ENCODE data around the gene RCC1. TPM values are rescaled to one million over a fixed set of nuclear protein-coding genes. Genes with fewer than 3 reads are reported as not detected.
"Not testable (repeated sequence)": the region's sequence is repeated elsewhere in the genome, so short reads cannot be mapped to it uniquely, and the experiment has no call there.

The RCC1 gene
- total and polyA plus RNA-seq, 8 donors = 6.7 to 116 (median 24.5) TPM

GRCh38 chr1:28535180-28535579 lies 29.3 kb downstream of the RCC1 start:
- H3K27me3 ChIP-seq = no peaks in the 10 kb centered on the region
- TF ChIP-seq, protein P1, sequence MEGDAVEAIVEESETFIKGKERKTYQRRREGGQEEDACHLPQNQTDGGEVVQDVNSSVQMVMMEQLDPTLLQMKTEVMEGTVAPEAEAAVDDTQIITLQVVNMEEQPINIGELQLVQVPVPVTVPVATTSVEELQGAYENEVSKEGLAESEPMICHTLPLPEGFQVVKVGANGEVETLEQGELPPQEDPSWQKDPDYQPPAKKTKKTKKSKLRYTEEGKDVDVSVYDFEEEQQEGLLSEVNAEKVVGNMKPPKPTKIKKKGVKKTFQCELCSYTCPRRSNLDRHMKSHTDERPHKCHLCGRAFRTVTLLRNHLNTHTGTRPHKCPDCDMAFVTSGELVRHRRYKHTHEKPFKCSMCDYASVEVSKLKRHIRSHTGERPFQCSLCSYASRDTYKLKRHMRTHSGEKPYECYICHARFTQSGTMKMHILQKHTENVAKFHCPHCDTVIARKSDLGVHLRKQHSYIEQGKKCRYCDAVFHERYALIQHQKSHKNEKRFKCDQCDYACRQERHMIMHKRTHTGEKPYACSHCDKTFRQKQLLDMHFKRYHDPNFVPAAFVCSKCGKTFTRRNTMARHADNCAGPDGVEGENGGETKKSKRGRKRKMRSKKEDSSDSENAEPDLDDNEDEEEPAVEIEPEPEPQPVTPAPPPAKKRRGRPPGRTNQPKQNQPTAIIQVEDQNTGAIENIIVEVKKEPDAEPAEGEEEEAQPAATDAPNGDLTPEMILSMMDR (IDR thresholded peaks at IDR 0.05) = no peak
- no peak for TF ChIP-seq POLR2AphosphoS5 (IDR thresholded peaks at IDR 0.05)
- H3K4me1 ChIP-seq = no peaks in the 10 kb centered on the region
- DNase-seq = no peak
- H3K36me3 ChIP-seq = peaks cover 21 to 74% (median 71%) of the 10 kb centered on the region in 4 donors
- 82 to 95% (median 85%) methylated on average over 5 to 6 of the region's 6 CpGs for WGBS, 5 donors
- H3K4me3 ChIP-seq = no peak overlapping the region
- intact Hi-C loops (cut with DNase I; ENCODE audit: low total_unique reads) = no loop called here
- no peaks in the 10 kb centered on the region for H3K9me3 ChIP-seq
- no peak overlapping the region for H3K27ac ChIP-seq

GRCh38 chr1:28537457-28538199 lies 31.8 kb downstream of the RCC1 start:
- DNase-seq = no peak
- Histone ChIP-seq H3K4me1 (no peaks in the 10 kb centered on the region), H3K4me3 (no peak overlapping the region), H3K36me3 (peaks cover 21 to 50% (median 47%) of the 10 kb centered on the region in 4 donors), H3K27ac (no peak overlapping the region), H3K9me3 (no peaks in the 10 kb centered on the region), H3K27me3 (no peaks in the 10 kb centered on the region)
- 66 to 79% (median 76%) methylated on average over 6 to 8 of the region's 8 CpGs for WGBS, 5 donors
- intact Hi-C loops (cut with DNase I; ENCODE audit: low total_unique reads) = no loop called here
- TF ChIP-seq EP300 (IDR thresholded peaks at IDR 0.05) (no peak), POLR2A (IDR thresholded peaks at IDR 0.05) (no peak), POLR2AphosphoS5 (IDR thresholded peaks at IDR 0.05) (no peak)
- TF ChIP-seq, protein P1 (IDR thresholded peaks at IDR 0.05) = no peak

DNA sequence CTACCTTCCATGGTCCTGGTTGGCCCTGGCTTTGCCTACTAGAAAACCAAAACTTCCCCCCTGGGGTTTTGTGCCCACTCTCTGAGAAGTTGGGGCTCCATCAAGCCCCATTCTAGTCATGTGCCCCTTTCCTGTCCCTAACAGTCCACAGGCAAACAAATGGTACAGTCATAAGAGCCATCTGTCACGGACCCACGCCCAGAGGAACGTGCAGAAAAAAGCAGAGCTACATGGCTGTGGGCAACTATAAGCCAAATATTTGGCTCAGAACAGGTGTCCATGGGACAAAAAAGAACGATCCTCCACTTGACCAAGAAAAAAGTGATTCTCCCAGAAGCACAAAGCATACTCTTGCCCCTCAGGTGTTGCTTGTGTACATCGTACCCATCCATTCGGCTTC lies 32.4 kb downstream of the RCC1 start:
- TF ChIP-seq, protein P1 (IDR thresholded peaks at IDR 0.05) = no peak
- TF ChIP-seq EP300 (IDR thresholded peaks at IDR 0.05) (no peak), POLR2A (IDR thresholded peaks at IDR 0.05) (no peak), POLR2AphosphoS5 (IDR thresholded peaks at IDR 0.05) (no peak)
- Histone ChIP-seq H3K9me3 (no peaks in the 10 kb centered on the region), H3K27me3 (no peaks in the 10 kb centered on the region), H3K27ac (no peak overlapping the region), H3K4me1 (no peaks in the 10 kb centered on the region), H3K36me3 (peaks cover 21 to 48% (median 45%) of the 10 kb centered on the region in 4 donors), H3K4me3 (no peak overlapping the region)
- DNase-seq = no peak
- intact Hi-C loops (cut with DNase I; ENCODE audit: low total_unique reads) = no loop called here
- WGBS, 5 donors = 76 to 86% (median 83%) methylated on average over 6 of the region's 6 CpGs

GRCh38 chr1:28540651-28541050 lies 34.8 kb downstream of the RCC1 start:
- Histone ChIP-seq H3K4me3 (no peak overlapping the region), H3K27ac (no peak overlapping the region), H3K36me3 (peaks cover 12 to 30% (median 29%) of the 10 kb centered on the region in 4 donors), H3K4me1 (no peaks in the 10 kb centered on the region), H3K27me3 (no peaks in the 10 kb centered on the region), H3K9me3 (no peaks in the 10 kb centered on the region)
- DNase-seq = no peak
- WGBS, 5 donors = 77 to 88% (median 86%) methylated on average over 7 of the region's 7 CpGs
- TF ChIP-seq, protein P1 (IDR thresholded peaks at IDR 0.05) = no peak
- TF ChIP-seq POLR2AphosphoS5 (IDR thresholded peaks at IDR 0.05) (no peak), EP300 (IDR thresholded peaks at IDR 0.05) (no peak), POLR2A (IDR thresholded peaks at IDR 0.05) (no peak)
- intact Hi-C loops (cut with DNase I; ENCODE audit: low total_unique reads) = no loop called here

- DNase-seq; intact Hi-C loops (cut with DNase I; ENCODE audit: low total_unique reads); H3K27me3 ChIP-seq; H3K9me3 ChIP-seq; H3K27ac ChIP-seq; H3K4me1 ChIP-seq; H3K4me3 ChIP-seq: not testable (repeated sequence)
- H3K36me3 ChIP-seq = peaks cover 3 to 21% (median 21%) of the 10 kb centered on the region in 4 donors
- 73 to 84% (median 82%) methylated on average over 8 of the region's 8 CpGs for WGBS, 5 donors
Measured at GRCh38 chr1:28541414-28542015, 35.7 kb downstream of the RCC1 start.

All from stomach (tissue), 9 donors.